H9 (cell line): Measurements from ENCODE around the gene AXIN1. TPM values are rescaled to one million over a fixed set of nuclear protein-coding genes. Genes with fewer than 3 reads are reported as not detected.

Source experiments
- DNase-seq: peaks from one replicate; pipeline ENCODE4 v3.0.0-alpha.2; 2017
- H2AFZ ChIP-seq: one replicate; pipeline ENCODE4 v1.6.1; 2013; ENCODE audit warnings: mild to moderate bottlenecking, low read length, control low read depth, moderate library complexity
- H2AK5ac ChIP-seq: 2 replicates; pipeline ENCODE4 v1.6.1; 2013; ENCODE audit warnings: low read length, control low read depth, mixed read lengths; ENCODE audit not compliant: insufficient read length
- H2BK120ac ChIP-seq: one replicate; pipeline ENCODE4 v1.6.1; 2013; ENCODE audit warnings: low read depth, mild to moderate bottlenecking, low read length, control low read depth, inconsistent platforms; ENCODE audit not compliant: poor library complexity, severe bottlenecking
- H2BK12ac ChIP-seq: 2 replicates; pipeline ENCODE4 v1.6.1; 2013; ENCODE audit warnings: low read length, control low read depth, mixed read lengths, low read depth; ENCODE audit not compliant: insufficient read length
- H2BK15ac ChIP-seq: 2 replicates; pipeline ENCODE4 v1.6.1; 2013; ENCODE audit warnings: low read depth, low read length, control low read depth
- H2BK20ac ChIP-seq: one replicate; pipeline ENCODE4 v1.6.1; 2013; ENCODE audit warnings: low read depth, mild to moderate bottlenecking, low read length, control low read depth, inconsistent platforms; ENCODE audit not compliant: poor library complexity, severe bottlenecking
- H2BK5ac ChIP-seq: 2 replicates; pipeline ENCODE4 v1.6.1; 2013; ENCODE audit warnings: low read length, control low read depth, mixed read lengths; ENCODE audit not compliant: insufficient read length
- H3K14ac ChIP-seq: 2 replicates; pipeline ENCODE4 v1.6.1; 2013; ENCODE audit warnings: low read length, control low read depth; ENCODE audit not compliant: insufficient read depth
- H3K18ac ChIP-seq: 2 replicates; pipeline ENCODE4 v1.6.1; 2013; ENCODE audit warnings: low read depth, mild to moderate bottlenecking, mixed read lengths, low read length, control low read depth; ENCODE audit not compliant: insufficient read length
- H3K23ac ChIP-seq: 2 replicates; pipeline ENCODE4 v1.6.1; 2013; ENCODE audit warnings: low read length, control low read depth, mixed read lengths, low read depth; ENCODE audit not compliant: insufficient read length
- H3K23me2 ChIP-seq: 2 replicates; pipeline ENCODE4 v1.6.1; 2013; ENCODE audit warnings: low read depth, mild to moderate bottlenecking, mixed read lengths, low read length, control low read depth; ENCODE audit not compliant: insufficient read length, poor library complexity, severe bottlenecking
- H3K27ac ChIP-seq: 2 replicates; pipeline ENCODE4 v1.5.1; 2013; ENCODE audit warnings: low read length, control low read depth, mixed read lengths, low read depth; ENCODE audit not compliant: insufficient read length
- H3K27me3 ChIP-seq: 2 replicates; pipeline ENCODE4 v1.6.1; 2013; ENCODE audit warnings: low read length, control low read depth, inconsistent platforms; ENCODE audit not compliant: insufficient read depth
- H3K4ac ChIP-seq: 2 replicates; pipeline ENCODE4 v1.6.1; 2013; ENCODE audit warnings: low read depth, mild to moderate bottlenecking, control low read depth, inconsistent platforms, low read length, moderate library complexity
- H3K4me1 ChIP-seq: 2 replicates; pipeline ENCODE4 v1.6.1; 2013; ENCODE audit warnings: low read length, control low read depth, inconsistent platforms; ENCODE audit not compliant: insufficient read depth
- H3K4me2 ChIP-seq: 2 replicates; pipeline ENCODE4 v1.6.1; 2013; ENCODE audit warnings: low read length, control low read depth, mixed read lengths; ENCODE audit not compliant: insufficient read length, insufficient read depth
- H3K56ac ChIP-seq: 2 replicates; pipeline ENCODE4 v1.6.1; 2013; ENCODE audit warnings: low read depth, mild to moderate bottlenecking, mixed read lengths, low read length, control low read depth; ENCODE audit not compliant: insufficient read length
- H3K79me1 ChIP-seq: 2 replicates; pipeline ENCODE4 v1.6.1; 2013; ENCODE audit warnings: low read depth, mild to moderate bottlenecking, moderate library complexity, low read length, control low read depth, inconsistent platforms; ENCODE audit not compliant: insufficient read depth, poor library complexity, severe bottlenecking
- H3K79me2 ChIP-seq: 2 replicates; pipeline ENCODE4 v1.6.1; 2013; ENCODE audit warnings: low read length, control low read depth, inconsistent platforms; ENCODE audit not compliant: insufficient read depth
- H3K9ac ChIP-seq: 2 replicates; pipeline ENCODE4 v1.6.1; 2013; ENCODE audit warnings: low read length, control low read depth, mixed read lengths; ENCODE audit not compliant: insufficient read length; ENCODE audit errors: extremely low read depth
- H3K9me3 ChIP-seq: one replicate; pipeline ENCODE4 v1.6.1; 2013; ENCODE audit warnings: low read depth, low read length, inconsistent platforms; ENCODE audit not compliant: control insufficient read depth
- H3T11ph ChIP-seq: one replicate; pipeline ENCODE4 v1.6.1; 2013; ENCODE audit warnings: mild to moderate bottlenecking, low read length, control low read depth, inconsistent platforms
- H4K20me1 ChIP-seq: one replicate; pipeline ENCODE4 v1.6.1; 2013; ENCODE audit not compliant: control insufficient read depth, insufficient read length, insufficient read depth
- H4K5ac ChIP-seq: 2 replicates; pipeline ENCODE4 v1.6.1; 2013; ENCODE audit warnings: low read depth, mild to moderate bottlenecking, mixed read lengths, low read length, control low read depth; ENCODE audit not compliant: insufficient read length
- H4K8ac ChIP-seq: replicated peaks from 2 replicates; pipeline ENCODE4 v1.6.1; 2013; ENCODE audit warnings: low read length, control low read depth, mixed read lengths, low read depth; ENCODE audit not compliant: insufficient read length
- H4K91ac ChIP-seq: 2 replicates; pipeline ENCODE4 v1.6.1; 2013; ENCODE audit warnings: low read depth, mild to moderate bottlenecking, moderate library complexity, mixed read lengths, low read length, control low read depth; ENCODE audit not compliant: insufficient read length
- H3K27ac Mint-ChIP-seq, 3 experiments: 2 replicates in 2 of 3; 3 replicates in 1 of 3; pipeline ENCODE4 v1.8.0; 2020 to 2021; ENCODE audit warnings: mixed read lengths in 3 of 3, mild to moderate bottlenecking in 1 of 3, moderate library complexity in 1 of 3
- H3K27me3 Mint-ChIP-seq: 2 replicates; pipeline ENCODE4 v1.8.0; 2021; ENCODE audit warnings: low read depth, mild to moderate bottlenecking, moderate library complexity, mixed read lengths
- H3K36me3 Mint-ChIP-seq, 3 experiments: 2 replicates in 2 of 3; 3 replicates in 1 of 3; pipeline ENCODE4 v1.8.0; 2020 to 2021; ENCODE audit warnings: low read depth in 3 of 3, mixed read lengths in 3 of 3; ENCODE audit not compliant: insufficient read depth in 1 of 3
- H3K4me1 Mint-ChIP-seq, 2 experiments: 2 replicates each; pipeline ENCODE4 v1.8.0; 2020; ENCODE audit warnings: mixed read lengths in 2 of 2
- H3K4me3 Mint-ChIP-seq, 2 experiments: 2 replicates in 1 of 2; 3 replicates in 1 of 2; pipeline ENCODE4 v1.8.0; 2020 to 2021; ENCODE audit warnings: mild to moderate bottlenecking in 2 of 2, mixed read lengths in 2 of 2, moderate library complexity in 1 of 2
- H3K9me3 Mint-ChIP-seq, 2 experiments: 2 replicates in 1 of 2; 3 replicates in 1 of 2; pipeline ENCODE4 v1.8.0; 2020; ENCODE audit warnings: mild to moderate bottlenecking in 2 of 2, mixed read lengths in 2 of 2, moderate library complexity in 1 of 2
- CTCF ChIP-seq: fragments of 200-600 bp; sonication (generic); conservative IDR thresholded peaks from 3 replicates; pipeline ENCODE4 v1.8.0; 2021; ENCODE audit warnings: antibody characterized with exemption, mild to moderate bottlenecking
- WGBS: extraction: QIAGEN DNeasy Blood & Tissue Kit; methylation state at CpG from one replicate; pipeline ENCODE4 v1.1.7; 2013; ENCODE audit warnings: missing lambda C conversion rate, low lambda C conversion rate, mixed read lengths; ENCODE audit not compliant: insufficient read length; ENCODE audit errors: extremely low coverage; 5-methylcytosine and 5-hydroxymethylcytosine counted together
- total RNA-seq: library from RNA; stranded (reverse); gene quantifications from 2 replicates; pipeline ENCODE4 v1.2.1, GENCODE V29; 2021

AXIN1 gene
- total RNA-seq, 1 experiment from 2014 or later: 50.9 TPM

- no peaks in the 10 kb centered on the region for H3K79me1 ChIP-seq
- H3K9me3 Mint-ChIP-seq: no peaks in the 10 kb centered on the region
- no peaks in the 10 kb centered on the region; the same call in 1 of the 2 replicates for H3K79me2 ChIP-seq
- H2BK15ac ChIP-seq: no peak overlapping the region
- peaks cover 7 to 21% of the 10 kb centered on the region in 2 experiments for H3K4me1 Mint-ChIP-seq
- H3K14ac ChIP-seq: no peak overlapping the region
- no peak overlapping the region for H4K5ac ChIP-seq
- H3K27ac Mint-ChIP-seq: no peak overlapping the region
- H2AK5ac ChIP-seq: no peak overlapping the region
- no peak overlapping the region for H3K56ac ChIP-seq
- WGBS: no CpG with 5 or more reads among the region's 26 CpGs
- no peak overlapping the region for H4K91ac ChIP-seq
- no peak overlapping the region for H3K4me2 ChIP-seq
- peaks cover 5 to 44% (median 17%) of the 10 kb centered on the region in 3 experiments for H3K36me3 Mint-ChIP-seq
- no peak for TF ChIP-seq CTCF
- no peak overlapping the region for H2BK120ac ChIP-seq
- no peak overlapping the region for H2BK5ac ChIP-seq
- no peak overlapping the region for H3K4me3 Mint-ChIP-seq
- H4K8ac ChIP-seq: no peak overlapping the region
- no peak overlapping the region for H2AFZ ChIP-seq
- no peak overlapping the region for H3K4ac ChIP-seq
- H3K27ac ChIP-seq: no peak overlapping the region
- no peak overlapping the region for H3K18ac ChIP-seq
- no peak for DNase-seq
- no peaks in the 10 kb centered on the region for H3K27me3 ChIP-seq
- H3K9me3 ChIP-seq: no peaks in the 10 kb centered on the region
- H3K4me1 ChIP-seq: no peaks in the 10 kb centered on the region
- no peak overlapping the region for H3K9ac ChIP-seq
- H3K23me2 ChIP-seq: peaks cover 6% of the 10 kb centered on the region
- no peaks in the 10 kb centered on the region for H4K20me1 ChIP-seq
- no peak overlapping the region for H2BK20ac ChIP-seq
- no peaks in the 10 kb centered on the region for H3K27me3 Mint-ChIP-seq
- H2BK12ac ChIP-seq: no peak overlapping the region
- H3K23ac ChIP-seq: no peak overlapping the region
- no peak overlapping the region for H3T11ph ChIP-seq
Observed at GRCh38 chr16:376817-377418, 24.4 kb upstream of the AXIN1 start.
